Right lobe of liver (tissue), 4 donors: Measurements from ENCODE around the gene SLX1A.

ENCODE experiments used
- CTCF ChIP-seq, 4 donors: fragments of 200-600 bp in 3 of 4; fragments of 450-650 bp in 1 of 4; IDR thresholded peaks; one replicate each; pipeline versions ENCODE4 v1.5.1 to v1.8.0; 2016 to 2022; ENCODE audit warnings: antibody characterized with exemption in 4 of 4, mild to moderate bottlenecking in 2 of 4
- POLR2A ChIP-seq: fragments of 450-650 bp; IDR thresholded peaks from one replicate; pipeline ENCODE4 v1.6.1; 2017; ENCODE audit warnings: antibody characterized with exemption, mild to moderate bottlenecking
- donor health status: DM: no; HTN: no; CAD: no.
- donor health status: DM: no; HTN: no; CAD: no.
- donor health status: DM: no; HTN: yes; CAD: no.

GRCh38 chr16:30173054-30173453, 20.6 kb upstream of the SLX1A start:
- no peak for TF ChIP-seq CTCF (IDR thresholded peaks at IDR 0.05)
- TF ChIP-seq POLR2A: no peak
